ENCODE data around the gene CLCA2. TPM values are rescaled to one million over a fixed set of nuclear protein-coding genes. Genes with fewer than 3 reads are reported as not detected.

CLCA2 gene
- total RNA-seq, 1 donor from 2014 or later = under 0.01 TPM

GRCh38 chr1:86429835-86430234, 5.9 kb downstream of the CLCA2 start:
- peak; percentile 54 to 78 for DNase-seq (ENCODE audit: low read depth in 2 of 2)

- no peak for DNase-seq (ENCODE audit: low read depth in 2 of 2)
Measured at GRCh38 chr1:86430376-86430775, 6.4 kb downstream of the CLCA2 start.

GRCh38 chr1:86434059-86434458, 10.1 kb downstream of the CLCA2 start:
- no peak for DNase-seq (ENCODE audit: low read depth in 2 of 2)

GRCh38 chr1:86435327-86435726, 11.4 kb downstream of the CLCA2 start:
- no peak for DNase-seq (ENCODE audit: low read depth in 2 of 2)

- no peak for DNase-seq (ENCODE audit: low read depth in 2 of 2)
Measured at GRCh38 chr1:86436041-86436440, 12.1 kb downstream of the CLCA2 start.

- DNase-seq (ENCODE audit: low read depth in 2 of 2) = no peak
Measured at GRCh38 chr1:86441581-86441980, 17.6 kb downstream of the CLCA2 start.

GRCh38 chr1:86441997-86442396, 18.0 kb downstream of the CLCA2 start:
- no peak for DNase-seq (ENCODE audit: low read depth in 2 of 2)

GRCh38 chr1:86445919-86446318, 21.9 kb downstream of the CLCA2 start:
- DNase-seq (ENCODE audit: low read depth in 2 of 2) = no peak

GRCh38 chr1:86447198-86447790, 23.3 kb downstream of the CLCA2 start:
- DNase-seq (ENCODE audit: low read depth in 2 of 2) = no peak

- no peak for DNase-seq (ENCODE audit: low read depth in 2 of 2)
Measured at GRCh38 chr1:86448670-86449069, 24.7 kb downstream of the CLCA2 start.

- no peak for DNase-seq (ENCODE audit: low read depth in 2 of 2)
Measured at GRCh38 chr1:86449103-86449502, 25.1 kb downstream of the CLCA2 start.

- no peak for DNase-seq (ENCODE audit: low read depth in 2 of 2)
Measured at GRCh38 chr1:86450847-86451246, 26.9 kb downstream of the CLCA2 start.

- no peak for DNase-seq (ENCODE audit: low read depth in 2 of 2)
Measured at GRCh38 chr1:86453664-86454063, 29.7 kb downstream of the CLCA2 start.

- DNase-seq (ENCODE audit: low read depth in 2 of 2) = no peak
Measured at GRCh38 chr1:86455073-86455472, 31.1 kb downstream of the CLCA2 start.

- DNase-seq (ENCODE audit: low read depth in 2 of 2) = no peak
Measured at GRCh38 chr1:86460998-86461397, 37.0 kb downstream of the CLCA2 start.

- no peak for DNase-seq (ENCODE audit: low read depth in 2 of 2)
Measured at GRCh38 chr1:86461482-86461881, 37.5 kb downstream of the CLCA2 start.

- no peak for DNase-seq (ENCODE audit: low read depth in 2 of 2)
Measured at GRCh38 chr1:86464819-86465218, 40.8 kb downstream of the CLCA2 start.

GRCh38 chr1:86466109-86466844, 42.3 kb downstream of the CLCA2 start:
- DNase-seq (ENCODE audit: low read depth in 2 of 2) = no peak

- no peak for DNase-seq (ENCODE audit: low read depth in 2 of 2)
Measured at GRCh38 chr1:86466986-86467385, 43.0 kb downstream of the CLCA2 start.

GRCh38 chr1:86468501-86468977, 44.6 kb downstream of the CLCA2 start, which contains the start of gene CLCA1:
Gene CLCA1 (plus strand): TSS chr1:86468927. CDS start chr1:86468972, 45 bp downstream.
- no peak for DNase-seq (ENCODE audit: low read depth in 2 of 2)

- no peak for DNase-seq (ENCODE audit: low read depth in 2 of 2)
Measured at GRCh38 chr1:86470859-86471258, 46.9 kb downstream of the CLCA2 start.

- DNase-seq (ENCODE audit: low read depth in 2 of 2) = no peak
Measured at GRCh38 chr1:86471291-86471690, 47.3 kb downstream of the CLCA2 start.

- DNase-seq (ENCODE audit: low read depth in 2 of 2) = no peak
Measured at GRCh38 chr1:86472152-86472551, 48.2 kb downstream of the CLCA2 start.
